ENCODE data around the gene CDH23.

DNA sequence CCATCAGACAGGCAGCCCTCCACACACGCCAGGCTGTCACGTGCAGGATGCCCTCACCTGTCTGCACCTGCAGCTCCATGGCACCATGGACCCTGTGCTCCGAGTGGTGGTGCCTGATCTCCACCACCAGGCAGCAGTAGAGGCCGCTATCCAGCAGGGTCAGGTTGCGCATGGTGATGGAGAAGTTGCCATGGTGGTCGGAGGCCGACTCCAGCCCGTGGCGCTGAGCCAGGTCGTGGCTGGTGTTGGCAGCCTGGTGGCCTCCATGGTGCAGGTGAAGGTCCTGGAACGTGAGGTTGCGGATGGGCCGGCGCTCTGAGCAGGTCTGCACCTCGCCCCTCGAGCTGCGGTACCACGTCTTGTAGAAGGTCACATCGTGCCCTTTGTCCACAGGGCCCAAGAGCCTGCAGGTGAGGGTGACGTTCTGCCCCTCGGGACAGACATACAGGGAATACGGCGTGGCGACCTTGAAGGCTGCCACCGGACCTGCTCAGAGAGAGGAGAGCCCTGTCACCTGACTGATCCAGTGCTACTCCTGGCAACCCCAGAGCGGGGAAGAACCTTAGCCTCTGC is 364.9 kb downstream of the CDH23 start:
- TF ChIP-seq, protein P1, sequence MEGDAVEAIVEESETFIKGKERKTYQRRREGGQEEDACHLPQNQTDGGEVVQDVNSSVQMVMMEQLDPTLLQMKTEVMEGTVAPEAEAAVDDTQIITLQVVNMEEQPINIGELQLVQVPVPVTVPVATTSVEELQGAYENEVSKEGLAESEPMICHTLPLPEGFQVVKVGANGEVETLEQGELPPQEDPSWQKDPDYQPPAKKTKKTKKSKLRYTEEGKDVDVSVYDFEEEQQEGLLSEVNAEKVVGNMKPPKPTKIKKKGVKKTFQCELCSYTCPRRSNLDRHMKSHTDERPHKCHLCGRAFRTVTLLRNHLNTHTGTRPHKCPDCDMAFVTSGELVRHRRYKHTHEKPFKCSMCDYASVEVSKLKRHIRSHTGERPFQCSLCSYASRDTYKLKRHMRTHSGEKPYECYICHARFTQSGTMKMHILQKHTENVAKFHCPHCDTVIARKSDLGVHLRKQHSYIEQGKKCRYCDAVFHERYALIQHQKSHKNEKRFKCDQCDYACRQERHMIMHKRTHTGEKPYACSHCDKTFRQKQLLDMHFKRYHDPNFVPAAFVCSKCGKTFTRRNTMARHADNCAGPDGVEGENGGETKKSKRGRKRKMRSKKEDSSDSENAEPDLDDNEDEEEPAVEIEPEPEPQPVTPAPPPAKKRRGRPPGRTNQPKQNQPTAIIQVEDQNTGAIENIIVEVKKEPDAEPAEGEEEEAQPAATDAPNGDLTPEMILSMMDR (IDR thresholded peaks at IDR 0.05; ENCODE audit: low read length), result 0 out of 2 replicates have a peak, but pooled peaks have one; percentile 3
- no peak for TF ChIP-seq EZH2 (optimal IDR thresholded peaks at IDR 0.05; ENCODE audit: low read depth, low read length)

All from MM.1S (cell line).